ENCODE results near the gene RIOK2.
A peak's percentile ranks its signal among the peaks of the same experiment; 100 is the strongest.
"Not testable (repeated sequence)": the region's sequence is repeated elsewhere in the genome, so short reads cannot be mapped to it uniquely, and the experiment has no call there.

RIOK2 gene

DNA sequence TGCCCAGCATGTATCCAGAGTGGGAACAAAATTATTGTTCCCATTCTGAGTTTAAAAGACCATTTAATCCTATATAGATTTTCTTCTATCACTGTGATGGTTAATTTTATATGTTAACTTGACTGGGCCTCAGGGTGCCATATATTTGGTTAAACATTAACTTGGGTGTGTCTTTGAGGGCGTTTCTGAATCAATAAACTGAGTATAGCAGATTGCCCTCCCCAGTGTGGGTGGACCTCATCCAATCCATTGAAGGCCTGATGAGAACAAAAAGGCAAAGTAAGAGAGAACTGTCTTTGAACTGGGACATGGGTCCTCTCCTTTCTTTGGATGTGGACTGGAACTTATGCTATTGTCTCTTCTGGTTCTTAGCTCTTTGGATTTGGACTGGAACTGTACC lies 17.3 kb downstream of the RIOK2 start:
- no peak for DNase-seq

DNA sequence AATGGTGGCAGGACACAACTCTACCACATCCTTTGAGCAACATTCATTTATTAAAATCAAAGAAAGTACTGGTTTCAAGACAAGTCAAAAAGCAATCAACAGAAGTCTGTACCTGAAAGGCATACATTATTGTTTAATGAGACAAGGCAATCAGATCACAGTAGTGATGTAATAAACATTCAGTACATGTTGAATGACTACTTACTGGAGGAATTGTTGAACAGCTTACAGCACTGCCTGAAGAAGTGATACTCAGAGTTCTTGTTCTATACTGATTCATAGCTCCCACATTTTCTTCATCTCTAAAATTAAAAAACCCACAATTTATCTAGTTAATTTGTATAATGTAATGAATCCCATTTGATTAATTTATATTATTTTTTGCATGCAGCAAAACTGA lies 18.2 kb downstream of the RIOK2 start:
- DNase-seq: no peak

DNA sequence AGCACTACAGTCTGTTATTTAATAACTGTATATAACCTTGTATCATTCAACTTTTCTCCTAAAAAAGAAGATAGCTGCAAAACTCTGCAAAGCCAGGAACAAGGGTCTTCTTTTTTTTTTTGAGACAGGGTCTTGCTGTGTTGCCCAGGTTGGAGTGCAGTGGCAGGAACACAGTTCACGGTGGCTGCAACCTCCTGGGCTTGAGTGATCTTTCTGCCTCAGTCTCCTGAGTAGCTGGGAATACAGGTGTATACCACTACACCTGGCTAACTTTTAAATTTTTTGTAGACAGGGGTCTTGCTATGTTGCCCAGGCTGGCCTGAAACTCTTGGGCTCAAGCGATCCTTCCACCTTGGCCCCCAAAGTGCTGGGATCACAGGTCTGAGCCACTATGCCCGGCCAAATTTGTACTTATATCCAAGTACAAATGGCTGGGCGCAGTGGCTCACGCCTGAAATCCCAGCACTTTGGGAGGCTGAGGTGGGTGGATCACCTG lies 19.2 kb downstream of the RIOK2 start:
- DNase-seq: no peak

DNA sequence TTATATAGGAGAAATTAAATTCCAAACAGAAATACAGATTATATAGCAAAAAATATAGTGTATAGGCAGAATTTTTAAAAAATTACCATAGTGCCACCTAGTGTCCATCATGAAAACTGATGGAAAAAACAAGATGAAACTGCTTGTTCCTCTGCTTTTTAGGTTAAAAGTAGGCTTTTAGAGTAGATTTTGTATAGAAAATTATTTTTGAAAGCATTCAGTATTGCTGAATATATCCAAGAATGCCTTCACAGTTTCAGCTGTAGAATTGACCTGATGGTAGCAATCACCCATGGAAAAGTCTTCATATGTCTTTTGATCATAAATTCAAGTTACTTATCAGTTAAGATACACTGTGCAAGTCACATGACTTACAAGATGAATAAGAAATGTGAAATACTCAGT lies 19.7 kb downstream of the RIOK2 start:
- DNase-seq: no peak

DNA sequence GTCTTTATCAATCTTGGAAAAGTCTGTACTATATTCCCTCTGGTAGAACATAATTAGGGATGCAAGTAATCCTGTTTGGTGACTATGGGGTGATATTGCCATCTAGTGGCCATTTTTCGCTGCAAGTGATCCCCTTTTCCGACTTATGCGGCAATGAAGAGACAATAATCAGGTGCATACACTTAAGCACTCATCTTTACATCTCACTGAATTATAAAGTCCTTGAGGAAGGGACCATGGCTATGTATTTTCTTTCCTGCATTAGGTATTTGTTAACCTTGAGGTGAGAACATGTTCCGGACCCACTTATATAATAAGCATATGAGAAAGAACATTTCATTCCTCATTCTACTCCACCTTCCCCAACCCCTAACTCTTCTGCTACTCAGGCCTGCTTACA lies 21.0 kb downstream of the RIOK2 start:
- no peak for DNase-seq

DNA sequence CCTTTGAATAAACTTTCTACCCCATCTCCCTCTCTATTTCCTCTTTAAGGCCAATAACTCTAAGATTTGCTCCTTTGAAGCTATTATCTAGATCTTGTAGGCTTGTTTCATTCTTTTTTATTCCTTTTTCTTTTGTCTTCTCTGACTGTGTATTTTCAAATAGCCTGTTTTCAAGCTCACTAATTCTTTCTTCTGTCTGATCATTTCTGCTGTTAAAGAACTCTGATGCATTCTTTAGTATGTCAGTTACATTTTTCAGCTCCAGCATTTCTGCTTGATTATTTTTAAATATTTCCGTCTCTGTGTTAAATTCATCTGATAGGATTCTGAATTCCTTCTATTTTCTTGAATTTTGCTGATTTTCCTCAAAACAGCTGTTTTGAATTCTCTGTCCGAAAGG lies 25.4 kb downstream of the RIOK2 start:
- DNase-seq: no peak

DNA sequence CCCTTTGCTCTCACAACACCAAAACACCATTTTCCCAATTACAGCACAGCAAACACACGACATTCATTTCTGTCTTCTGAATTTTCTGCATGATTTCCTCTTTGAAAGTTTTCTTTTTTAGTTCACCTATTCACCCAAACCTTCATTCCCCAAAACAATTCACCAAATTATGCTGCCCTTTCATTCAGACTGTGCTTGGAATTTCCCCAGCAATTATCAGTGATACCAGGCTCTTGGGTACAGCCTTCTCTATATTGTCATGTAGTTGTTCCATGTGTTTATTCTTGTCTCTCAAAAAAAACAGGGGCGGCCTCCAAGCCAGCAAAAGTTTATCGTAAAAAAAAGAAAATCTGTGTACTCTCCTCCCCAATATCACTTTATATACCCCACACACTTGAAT lies 31.7 kb downstream of the RIOK2 start:
- DNase-seq: no peak

DNA sequence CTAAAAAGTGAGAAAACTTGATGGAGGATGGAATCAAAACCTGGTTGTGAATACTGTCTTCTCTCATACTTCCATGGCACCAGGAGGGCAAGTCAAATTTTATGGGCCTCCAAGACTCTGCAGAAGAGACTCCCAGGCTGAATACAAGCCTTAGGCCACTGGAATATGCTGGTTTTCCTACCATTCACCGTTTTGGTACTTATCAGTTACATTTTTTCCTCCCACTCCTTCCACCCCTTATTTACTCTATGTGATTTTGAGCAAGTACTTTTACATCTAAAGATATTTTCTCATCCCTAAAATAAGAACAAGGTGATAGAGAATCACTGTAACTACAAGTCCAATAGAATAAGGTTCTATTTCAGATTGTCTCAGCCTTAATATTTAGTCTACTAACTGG lies 32.6 kb downstream of the RIOK2 start:
- no peak for DNase-seq

DNA sequence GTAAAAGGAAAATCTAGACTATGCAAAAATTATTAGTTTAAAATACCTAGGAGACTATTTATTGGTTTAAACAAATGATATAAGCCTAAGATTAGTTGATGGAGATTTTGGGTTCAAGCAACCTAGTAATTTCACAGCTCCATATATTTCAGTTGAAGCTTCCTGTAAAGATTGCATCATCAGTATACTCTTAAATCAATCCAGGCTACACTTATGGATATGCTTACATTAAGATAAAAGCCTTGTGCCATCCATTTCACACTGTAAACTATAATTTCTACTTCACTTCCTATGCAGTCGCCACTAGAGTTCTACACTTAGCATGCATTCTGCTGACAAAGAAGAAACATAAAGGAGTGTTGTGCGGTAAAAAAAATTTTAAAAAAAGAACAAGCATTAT lies 33.3 kb downstream of the RIOK2 start:
- no peak for DNase-seq

DNA sequence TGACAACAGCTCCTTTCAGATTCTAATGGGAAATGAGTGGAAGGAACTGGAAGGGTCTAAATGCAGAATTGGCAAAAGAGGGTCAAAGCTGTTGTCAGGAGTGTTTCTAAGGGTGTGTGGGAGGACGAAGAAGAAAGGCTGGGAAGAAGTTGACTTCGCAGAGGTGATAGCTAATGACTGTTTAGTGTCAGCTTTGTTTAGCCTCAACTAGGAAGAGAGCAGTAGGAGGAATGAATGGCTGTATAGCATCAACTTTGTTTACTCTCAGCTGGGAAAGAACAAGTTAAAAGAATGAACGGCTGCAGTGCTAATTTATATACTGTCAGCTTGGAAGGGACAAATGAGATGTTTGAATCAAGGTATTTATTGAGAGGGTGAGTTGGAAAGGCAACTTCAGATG lies 34.8 kb downstream of the RIOK2 start:
- DNase-seq: no peak

DNA sequence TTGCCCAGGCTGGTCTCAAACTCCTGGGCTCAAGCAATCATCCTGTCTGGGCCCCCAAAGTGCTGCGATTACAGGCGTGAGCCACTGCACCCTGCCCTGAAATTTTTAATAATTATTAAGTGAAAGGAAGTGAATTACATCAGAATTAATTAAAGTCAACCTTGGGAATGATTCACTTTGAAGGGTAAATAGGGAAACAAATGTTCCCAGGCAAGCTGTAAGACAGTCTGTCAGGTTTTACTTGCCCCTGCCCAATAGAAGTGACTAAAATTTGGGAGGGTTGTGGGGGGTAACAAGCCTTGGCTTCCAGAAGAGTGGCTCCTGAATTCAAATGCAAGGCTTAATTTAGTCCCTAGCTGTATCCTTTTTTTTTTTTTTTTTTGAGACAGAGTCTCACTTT lies 39.3 kb downstream of the RIOK2 start:
- DNase-seq: no peak

DNA sequence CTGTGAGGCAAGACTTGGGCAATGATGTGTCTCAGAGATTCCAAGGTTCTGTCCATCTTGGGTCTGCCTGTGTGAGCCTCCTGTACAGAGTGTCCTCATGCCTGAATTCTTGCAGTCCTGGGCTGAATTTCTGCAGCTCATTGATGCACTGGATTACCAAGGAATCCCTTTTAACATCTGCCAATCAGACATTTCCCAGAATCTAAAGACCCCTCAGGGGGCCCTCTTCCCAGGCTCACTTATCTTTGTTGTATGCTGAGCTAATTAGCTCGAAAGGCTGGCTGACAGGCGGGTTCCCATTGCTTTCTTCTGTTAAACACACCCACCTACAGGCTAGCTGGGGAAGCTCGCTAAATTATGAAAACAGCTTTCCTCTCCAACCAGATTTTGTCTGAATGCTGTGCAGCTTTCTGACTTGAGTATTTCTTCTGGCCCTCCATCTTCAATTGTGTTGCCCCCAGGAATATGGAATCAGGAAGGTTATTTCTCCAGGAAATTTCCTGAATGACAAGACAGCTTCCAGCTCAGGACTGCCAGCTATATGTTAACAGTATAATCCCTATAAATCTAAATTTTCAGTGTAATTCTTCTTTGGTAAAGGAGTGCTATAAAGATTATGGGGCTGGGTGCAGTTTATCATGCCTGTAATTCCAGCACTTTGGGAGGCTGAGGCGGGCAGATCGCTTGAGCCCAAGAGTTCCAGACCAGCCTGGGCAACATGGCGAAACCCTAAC lies 40.4 kb downstream of the RIOK2 start, which contains the start of gene LIX1:
Gene LIX1, minus strand, starts transcription at position 91 of the 734 bp plus-strand sequence. Its CDS starts 35 bp downstream, at position 56.
- DNase-seq: peak; percentile 1

DNA sequence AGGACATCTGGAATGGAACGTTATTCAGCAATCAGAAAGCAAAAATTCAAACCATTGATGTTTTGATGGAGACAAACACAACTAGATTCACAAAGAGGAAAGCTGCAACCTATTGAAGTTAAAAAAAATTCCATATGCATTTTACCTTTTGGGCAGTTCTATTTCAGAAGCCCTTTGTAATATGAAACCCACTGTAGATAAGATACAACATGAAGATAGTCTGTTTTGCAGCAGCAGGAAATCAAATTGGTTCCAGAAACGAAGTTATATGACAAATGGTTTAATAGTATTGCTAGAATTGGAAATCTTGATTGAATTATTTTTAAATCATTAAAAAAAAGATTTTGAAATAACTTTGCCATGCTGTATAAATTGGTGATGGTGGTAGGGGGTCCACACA lies 41.5 kb downstream of the RIOK2 start:
- no peak for DNase-seq

DNA sequence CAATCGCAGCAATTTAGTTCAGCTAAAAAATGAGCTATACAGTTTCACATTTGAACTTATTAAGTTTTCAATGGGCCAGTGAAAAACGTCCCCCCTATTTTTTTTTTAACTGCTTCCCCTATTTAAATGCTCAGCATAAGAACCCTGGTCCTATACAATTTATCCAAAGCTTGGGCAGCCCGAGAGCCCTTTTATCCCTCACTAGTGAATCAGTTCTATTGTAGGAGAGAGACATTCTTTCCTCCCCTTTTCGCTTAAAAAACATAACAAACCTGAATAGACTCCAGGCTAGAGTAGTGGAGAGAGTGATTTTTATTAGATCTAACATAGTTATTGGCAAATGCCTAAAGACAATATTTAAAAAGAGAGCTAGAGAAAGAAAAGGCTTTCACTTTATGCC lies 42.0 kb downstream of the RIOK2 start:
- DNase-seq: no peak

DNA sequence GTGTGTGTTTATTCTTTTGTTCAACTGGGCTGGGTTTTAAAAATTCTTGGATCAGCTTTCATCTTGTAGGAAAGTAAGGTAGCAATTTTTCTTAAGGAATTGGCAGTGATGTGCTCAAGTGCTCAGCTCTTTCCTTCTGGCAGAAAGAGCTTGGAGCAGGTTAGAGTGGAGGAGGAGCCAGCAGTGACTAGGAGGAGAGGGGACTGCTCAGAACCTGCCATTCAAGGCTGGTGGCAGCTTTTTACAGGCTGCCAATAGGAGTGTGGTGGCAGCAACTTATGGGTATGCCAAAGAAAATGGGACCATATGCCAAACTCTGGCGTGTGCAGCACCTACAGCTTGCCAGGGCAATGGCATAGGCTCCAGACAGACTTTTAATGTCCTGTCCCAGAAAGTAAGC lies 42.8 kb downstream of the RIOK2 start:
- DNase-seq: not testable (repeated sequence)

DNA sequence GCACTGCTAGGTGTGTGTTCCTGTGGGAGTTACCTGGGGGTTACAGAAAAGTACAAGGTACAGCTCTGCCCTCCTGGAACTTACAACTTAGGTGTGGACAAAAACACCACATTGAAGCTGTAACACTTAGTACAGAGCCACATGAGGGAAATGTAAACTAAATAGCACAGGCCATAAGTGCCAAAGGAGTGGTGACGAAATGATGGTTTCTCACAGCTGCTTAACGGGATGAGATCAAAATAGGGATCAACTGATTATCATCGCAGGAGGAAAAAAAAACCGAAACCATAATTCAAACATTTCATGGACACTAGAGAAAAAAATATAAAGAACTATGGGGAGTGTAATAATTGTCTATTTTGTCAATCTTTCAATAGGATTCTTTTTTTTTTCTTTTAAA lies 46.6 kb downstream of the RIOK2 start:
- no peak for DNase-seq

DNA sequence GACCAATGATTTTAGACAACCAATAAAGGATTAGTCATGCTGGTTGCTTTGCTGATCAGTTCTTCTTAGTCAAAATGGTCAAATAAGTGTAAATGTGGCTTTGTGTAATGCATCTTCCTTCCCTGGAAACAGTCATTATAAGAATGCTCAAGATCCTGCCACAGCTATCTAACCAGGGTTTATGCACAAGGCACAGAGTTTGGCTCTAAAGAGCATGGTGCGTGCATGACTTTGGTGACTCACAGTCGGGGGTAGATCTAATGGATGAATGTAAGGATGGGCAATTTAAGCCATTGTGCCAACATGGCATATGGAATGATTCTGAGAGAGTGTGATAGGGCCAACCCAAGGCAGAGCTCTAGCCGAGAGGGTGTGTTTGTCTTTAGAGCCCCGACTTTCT lies 47.2 kb downstream of the RIOK2 start:
- no peak for DNase-seq

DNA sequence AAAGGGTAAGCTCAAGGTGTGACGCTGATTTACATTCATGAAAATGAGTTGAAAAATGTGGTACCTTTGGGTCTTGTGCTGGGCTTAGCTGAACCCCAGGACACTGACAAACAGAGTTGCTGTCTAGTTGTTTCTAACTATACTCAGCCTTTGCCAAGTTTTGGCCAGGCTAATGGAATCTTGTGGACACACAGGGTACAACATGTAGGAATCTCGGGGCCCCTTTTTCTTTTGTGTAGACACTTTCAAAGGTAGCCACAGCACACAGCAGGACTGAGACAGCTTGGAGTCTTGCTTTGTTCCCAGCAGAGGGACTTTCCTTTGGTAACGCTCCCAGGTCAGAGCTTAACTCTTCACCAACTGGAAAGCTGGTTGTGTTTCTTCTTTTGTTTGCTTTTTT lies 48.4 kb downstream of the RIOK2 start:
- DNase-seq: no peak

DNA sequence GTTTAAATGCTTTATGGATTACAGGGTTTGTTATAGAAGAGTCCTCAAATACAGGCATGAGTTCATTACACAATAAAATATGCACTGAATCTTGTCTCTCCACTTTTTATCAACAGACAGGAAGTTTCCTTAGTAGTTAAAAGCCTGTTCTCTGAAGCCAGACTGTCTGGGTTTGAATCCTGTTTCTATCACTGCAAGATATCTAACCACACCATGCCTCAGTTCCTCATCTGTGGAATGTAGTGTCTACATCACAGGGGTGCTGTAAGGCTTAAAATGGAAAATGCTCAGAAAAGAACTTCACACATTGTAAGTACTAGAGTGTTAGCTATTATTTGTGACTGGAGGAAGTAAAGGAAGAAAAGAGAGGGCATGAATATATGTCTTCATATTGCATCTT lies 49.9 kb downstream of the RIOK2 start:
- no peak for DNase-seq

DNA sequence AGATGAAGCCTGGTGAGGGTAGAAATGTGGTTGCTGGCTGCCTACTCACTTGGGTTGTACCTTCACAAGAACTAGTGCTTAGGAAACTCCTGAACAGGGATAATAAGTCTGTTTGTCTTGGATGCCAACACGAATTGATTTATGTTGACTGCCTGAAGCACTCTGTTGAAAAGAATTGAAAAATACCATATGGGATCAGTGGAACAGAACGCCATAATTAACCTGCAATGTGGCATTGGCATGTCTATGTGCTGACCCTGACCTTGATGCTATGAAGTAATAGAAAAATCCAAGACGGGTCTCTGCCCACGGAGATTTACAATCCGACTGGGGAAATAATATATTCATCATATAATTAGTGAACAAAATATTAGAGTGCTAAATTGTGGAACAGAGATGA lies 51.1 kb downstream of the RIOK2 start:
- DNase-seq: no peak

DNA sequence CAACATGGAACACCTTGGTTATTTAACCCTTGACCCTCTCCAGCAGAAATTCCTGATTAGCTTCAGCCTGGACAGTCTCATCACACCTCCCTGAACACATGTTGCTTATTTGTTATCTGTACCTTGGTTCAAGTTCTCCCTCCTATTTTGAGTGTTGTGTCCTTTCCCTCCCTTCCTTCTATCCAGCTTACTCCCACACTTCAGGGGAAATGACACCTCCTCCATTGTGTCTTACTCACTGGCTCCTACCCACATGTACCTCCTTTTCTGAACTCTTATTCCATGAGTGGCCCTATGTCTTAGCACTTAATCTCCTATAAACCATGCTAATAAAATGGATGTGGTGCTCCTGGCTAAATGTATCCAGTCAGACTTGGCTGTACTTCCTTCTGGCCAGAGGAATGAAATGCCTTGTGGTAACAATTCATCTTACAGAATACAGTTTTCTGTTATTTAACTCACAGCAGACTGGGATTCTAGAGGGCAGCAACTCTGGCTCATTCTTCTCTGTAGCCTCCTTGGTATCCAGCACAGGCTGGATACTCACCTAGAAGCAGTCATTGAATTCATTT lies 51.8 kb downstream of the RIOK2 start:
- DNase-seq: no peak

DNA sequence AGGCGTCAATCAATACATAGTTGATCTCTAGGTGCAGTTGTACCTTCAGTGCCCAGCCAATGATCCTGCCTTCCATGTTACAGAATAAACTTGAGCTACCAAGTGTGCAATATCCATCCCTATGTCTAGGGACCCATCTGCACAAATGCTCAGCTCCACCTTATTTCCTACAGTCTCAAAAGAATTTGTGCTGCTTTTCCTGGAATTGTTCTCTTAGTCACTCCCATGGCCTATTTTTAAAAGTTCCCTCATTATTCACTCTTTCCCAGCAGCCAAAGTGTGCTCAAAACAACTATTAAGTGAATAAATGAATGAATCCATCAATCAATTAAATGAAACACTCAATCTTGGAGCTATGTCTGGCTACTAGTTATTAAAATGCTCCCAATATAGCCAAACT lies 55.3 kb downstream of the RIOK2 start:
- no peak for DNase-seq

DNA sequence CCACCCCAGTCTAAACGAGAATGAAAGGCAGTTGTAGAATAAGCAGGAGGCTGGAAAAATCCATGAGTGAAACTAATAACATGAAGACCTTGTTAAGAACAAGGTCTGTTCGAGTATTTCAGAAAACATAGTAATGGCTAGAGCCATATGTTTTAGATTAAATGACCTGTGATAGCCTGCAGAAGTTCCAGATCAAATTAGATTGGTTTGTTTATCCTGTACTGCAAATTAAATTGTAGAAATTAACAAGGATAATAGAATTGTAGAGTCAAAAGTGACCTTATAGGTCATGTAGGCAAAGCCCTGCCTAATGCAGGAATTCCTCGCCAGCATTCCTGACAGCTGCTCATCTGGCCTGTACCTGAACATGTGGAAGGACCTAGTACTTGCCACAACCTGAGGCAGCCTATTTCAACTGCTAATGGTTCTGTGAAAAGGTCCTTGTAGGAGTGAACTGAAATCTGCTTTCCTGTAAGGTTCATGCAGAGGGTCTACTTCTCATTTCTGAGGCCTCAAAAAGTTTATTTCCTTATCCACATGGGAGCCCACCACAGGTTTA lies 57.8 kb downstream of the RIOK2 start:
- DNase-seq: no peak

DNA sequence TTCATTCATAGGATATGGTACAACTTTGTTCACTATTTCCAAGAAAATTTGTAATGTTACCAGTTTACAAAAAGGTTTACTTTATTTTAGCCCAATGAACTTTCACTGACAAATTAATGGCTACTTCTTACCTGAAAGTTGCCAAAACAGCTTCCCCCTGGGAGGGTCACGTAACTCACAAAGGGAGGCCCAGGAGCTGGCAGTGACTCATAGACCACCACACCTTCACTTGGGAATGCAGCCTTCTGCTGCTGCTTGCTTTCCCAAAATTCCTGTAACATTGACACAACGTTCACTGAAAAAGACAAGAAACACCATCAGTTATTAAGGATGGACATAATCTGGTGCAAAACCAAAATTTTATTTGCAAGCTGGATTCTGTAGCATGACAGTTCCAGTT lies 58.7 kb downstream of the RIOK2 start:
- no peak for DNase-seq

DNA sequence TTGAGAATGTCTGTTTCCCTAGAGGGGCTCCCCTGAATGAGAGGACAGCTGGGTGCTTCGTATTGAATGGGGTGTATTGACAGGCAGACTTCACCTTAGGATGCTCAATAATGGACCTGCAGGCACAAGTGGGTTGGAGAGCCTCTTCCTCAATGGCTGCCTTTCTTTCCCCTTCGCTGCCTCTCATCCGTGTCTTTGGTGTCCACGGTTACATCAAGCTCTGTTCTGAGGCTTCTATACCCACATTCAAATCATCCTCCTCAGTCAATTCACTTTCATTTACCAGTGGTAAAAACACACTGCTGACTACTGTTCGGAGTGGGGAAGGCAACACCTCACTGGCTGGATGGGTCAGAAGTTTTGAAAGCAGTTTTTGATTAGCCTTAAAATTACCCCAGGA lies 61.2 kb downstream of the RIOK2 start:
- DNase-seq: no peak

Data from NK-92 treated with Interleukin-12 subunit alpha and Interleukin-12 subunit beta, amount 100 ng/mL, for 24 hours (cell line).